HG03469 (cell line): ENCODE measurements around the gene PROB1.
"Not testable (repeated sequence)": the region's sequence is repeated elsewhere in the genome, so short reads cannot be mapped to it uniquely, and the experiment has no call there.

Experiments
- ATAC-seq: cut with Tn5 transposase; IDR thresholded peaks from one replicate; pipeline ENCODE4 v1.9.1; 2021; ENCODE audit warnings: mild to moderate bottlenecking, moderate library complexity, moderate number of reproducible peaks; ENCODE audit not compliant: unreplicated experiment

The PROB1 gene

GRCh38 chr5:139379626-139380449, 15.1 kb downstream of the PROB1 start:
- ATAC-seq, result no peak

GRCh38 chr5:139378941-139379361, 16.0 kb downstream of the PROB1 start:
- no peak for ATAC-seq

GRCh38 chr5:139378101-139378825, 16.6 kb downstream of the PROB1 start:
- ATAC-seq, result no peak

GRCh38 chr5:139377226-139377625, 17.7 kb downstream of the PROB1 start:
- ATAC-seq, result no peak

GRCh38 chr5:139376364-139376763, 18.5 kb downstream of the PROB1 start:
- no peak for ATAC-seq

GRCh38 chr5:139374909-139375308, 20.0 kb downstream of the PROB1 start:
- ATAC-seq, result no peak

GRCh38 chr5:139371482-139372435, 23.1 kb downstream of the PROB1 start:
- ATAC-seq, result no peak

- ATAC-seq, result no peak
Observed at GRCh38 chr5:139369181-139369580, 25.7 kb downstream of the PROB1 start.

- ATAC-seq, result no peak
Observed at GRCh38 chr5:139368613-139369012, 26.3 kb downstream of the PROB1 start.

- ATAC-seq, result no peak
Observed at GRCh38 chr5:139364466-139364865, 30.4 kb downstream of the PROB1 start.

- ATAC-seq, result no peak
Observed at GRCh38 chr5:139363937-139364336, 31.0 kb downstream of the PROB1 start.

- no peak for ATAC-seq
Observed at GRCh38 chr5:139361835-139362429, 33.0 kb downstream of the PROB1 start.

GRCh38 chr5:139360384-139360783, 34.5 kb downstream of the PROB1 start:
- ATAC-seq, result no peak

GRCh38 chr5:139358064-139358463, 36.8 kb downstream of the PROB1 start:
- ATAC-seq, result no peak

GRCh38 chr5:139355900-139356299, 39.0 kb downstream of the PROB1 start:
- not testable (repeated sequence) for ATAC-seq

GRCh38 chr5:139354186-139354585, 40.7 kb downstream of the PROB1 start:
- ATAC-seq, result no peak

GRCh38 chr5:139347863-139348262, 47.0 kb downstream of the PROB1 start:
- ATAC-seq, result not testable (repeated sequence)

- ATAC-seq, result not testable (repeated sequence)
Observed at GRCh38 chr5:139345442-139345841, 49.5 kb downstream of the PROB1 start.

GRCh38 chr5:139344177-139344576, 50.7 kb downstream of the PROB1 start:
- ATAC-seq, result no peak

- ATAC-seq, result no peak
Observed at GRCh38 chr5:139343476-139343875, 51.4 kb downstream of the PROB1 start.

GRCh38 chr5:139342423-139342723, 52.5 kb downstream of the PROB1 start:
- no peak for ATAC-seq
